Measurements from ENCODE around the gene EPB41L5. TPM values are rescaled to one million over a fixed set of nuclear protein-coding genes. Genes with fewer than 3 reads are reported as not detected.
A peak's percentile ranks its signal among the peaks of the same experiment; 100 is the strongest.

EPB41L5 gene
- total RNA-seq, 1 experiment from 2014 or later = 34.9 TPM

DNA sequence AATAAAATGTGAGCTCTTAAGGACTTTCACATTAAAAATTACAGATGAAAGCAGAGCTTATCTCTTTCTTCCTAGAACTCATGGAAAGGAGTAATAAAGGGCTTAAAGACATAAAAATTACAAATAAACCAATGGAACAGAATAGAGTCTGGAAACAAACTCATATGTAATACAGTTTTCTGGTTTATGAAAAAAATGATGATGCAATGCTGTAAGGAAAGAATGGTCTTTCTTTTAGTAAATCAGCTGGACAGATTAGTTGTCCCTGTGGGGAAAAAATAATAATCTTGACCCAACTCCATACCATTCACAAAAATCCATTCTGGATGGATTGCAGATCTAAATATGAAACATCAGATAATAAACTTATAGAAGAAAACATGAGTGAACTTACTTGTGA lies 156.1 kb downstream of the EPB41L5 start (continued):
- TF ChIP-seq, protein P1, sequence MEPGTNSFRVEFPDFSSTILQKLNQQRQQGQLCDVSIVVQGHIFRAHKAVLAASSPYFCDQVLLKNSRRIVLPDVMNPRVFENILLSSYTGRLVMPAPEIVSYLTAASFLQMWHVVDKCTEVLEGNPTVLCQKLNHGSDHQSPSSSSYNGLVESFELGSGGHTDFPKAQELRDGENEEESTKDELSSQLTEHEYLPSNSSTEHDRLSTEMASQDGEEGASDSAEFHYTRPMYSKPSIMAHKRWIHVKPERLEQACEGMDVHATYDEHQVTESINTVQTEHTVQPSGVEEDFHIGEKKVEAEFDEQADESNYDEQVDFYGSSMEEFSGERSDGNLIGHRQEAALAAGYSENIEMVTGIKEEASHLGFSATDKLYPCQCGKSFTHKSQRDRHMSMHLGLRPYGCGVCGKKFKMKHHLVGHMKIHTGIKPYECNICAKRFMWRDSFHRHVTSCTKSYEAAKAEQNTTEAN (CRISPR knock-in tag; IDR thresholded peaks at IDR 0.05) = no peak
- no peak for TF ChIP-seq ZNF416 (CRISPR knock-in tag; IDR thresholded peaks at IDR 0.05)
- no peak for TF ChIP-seq PRRX2 (CRISPR knock-in tag; IDR thresholded peaks at IDR 0.05)
- no peak for TF ChIP-seq FOXJ3 (CRISPR knock-in tag; IDR thresholded peaks at IDR 0.05; ENCODE audit: borderline replicate concordance)
- TF ChIP-seq, protein P2, sequence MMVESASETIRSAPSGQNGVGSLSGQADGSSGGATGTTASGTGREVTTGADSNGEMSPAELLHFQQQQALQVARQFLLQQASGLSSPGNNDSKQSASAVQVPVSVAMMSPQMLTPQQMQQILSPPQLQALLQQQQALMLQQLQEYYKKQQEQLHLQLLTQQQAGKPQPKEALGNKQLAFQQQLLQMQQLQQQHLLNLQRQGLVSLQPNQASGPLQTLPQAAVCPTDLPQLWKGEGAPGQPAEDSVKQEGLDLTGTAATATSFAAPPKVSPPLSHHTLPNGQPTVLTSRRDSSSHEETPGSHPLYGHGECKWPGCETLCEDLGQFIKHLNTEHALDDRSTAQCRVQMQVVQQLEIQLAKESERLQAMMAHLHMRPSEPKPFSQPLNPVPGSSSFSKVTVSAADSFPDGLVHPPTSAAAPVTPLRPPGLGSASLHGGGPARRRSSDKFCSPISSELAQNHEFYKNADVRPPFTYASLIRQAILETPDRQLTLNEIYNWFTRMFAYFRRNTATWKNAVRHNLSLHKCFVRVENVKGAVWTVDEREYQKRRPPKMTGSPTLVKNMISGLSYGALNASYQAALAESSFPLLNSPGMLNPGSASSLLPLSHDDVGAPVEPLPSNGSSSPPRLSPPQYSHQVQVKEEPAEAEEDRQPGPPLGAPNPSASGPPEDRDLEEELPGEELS (CRISPR knock-in tag; IDR thresholded peaks at IDR 0.05) = no peak
- TF ChIP-seq ARID4B (CRISPR knock-in tag; IDR thresholded peaks at IDR 0.05; ENCODE audit: borderline replicate concordance) = no peak
- TF ChIP-seq ATF6 (CRISPR knock-in tag; IDR thresholded peaks at IDR 0.05) = no peak
- no peak for TF ChIP-seq ZNF219 (CRISPR knock-in tag; IDR thresholded peaks at IDR 0.05; ENCODE audit: borderline replicate concordance)
- TF ChIP-seq USF2 (CRISPR knock-in tag; IDR thresholded peaks at IDR 0.05) = no peak
- TF ChIP-seq ZNF232 (CRISPR knock-in tag; IDR thresholded peaks at IDR 0.05) = no peak

GRCh38 chr2:120174963-120175581 lies 162.2 kb downstream of the EPB41L5 start:
- Mint-ChIP-seq H3K4me3 (no peak overlapping the region), H3K36me3 (peaks cover 3% of the 10 kb centered on the region; the same call in 1 of the 2 replicates), H3K27me3 (ENCODE audit: low read depth) (no peaks in the 10 kb centered on the region), H3K27ac (no peak overlapping the region), H3K9me3 (no peaks in the 10 kb centered on the region), H3K4me1 (peaks cover 28% of the 10 kb centered on the region)
- CTCF ChIA-PET = interaction anchor here (0.6 to 2.6 kb wide), 63 partner anchors 8 to 700 kb away, joined by 3 to 32 read pairs (median 4); partner anchors contain the start of genes EPB41L5, TMEM177 and TMEM185B
- DNase-seq (ENCODE audit: low spot score) (no peak), ATAC-seq (peak; percentile 25; the same call in 1 of the 2 replicates)
- TF ChIP-seq, protein P3, sequence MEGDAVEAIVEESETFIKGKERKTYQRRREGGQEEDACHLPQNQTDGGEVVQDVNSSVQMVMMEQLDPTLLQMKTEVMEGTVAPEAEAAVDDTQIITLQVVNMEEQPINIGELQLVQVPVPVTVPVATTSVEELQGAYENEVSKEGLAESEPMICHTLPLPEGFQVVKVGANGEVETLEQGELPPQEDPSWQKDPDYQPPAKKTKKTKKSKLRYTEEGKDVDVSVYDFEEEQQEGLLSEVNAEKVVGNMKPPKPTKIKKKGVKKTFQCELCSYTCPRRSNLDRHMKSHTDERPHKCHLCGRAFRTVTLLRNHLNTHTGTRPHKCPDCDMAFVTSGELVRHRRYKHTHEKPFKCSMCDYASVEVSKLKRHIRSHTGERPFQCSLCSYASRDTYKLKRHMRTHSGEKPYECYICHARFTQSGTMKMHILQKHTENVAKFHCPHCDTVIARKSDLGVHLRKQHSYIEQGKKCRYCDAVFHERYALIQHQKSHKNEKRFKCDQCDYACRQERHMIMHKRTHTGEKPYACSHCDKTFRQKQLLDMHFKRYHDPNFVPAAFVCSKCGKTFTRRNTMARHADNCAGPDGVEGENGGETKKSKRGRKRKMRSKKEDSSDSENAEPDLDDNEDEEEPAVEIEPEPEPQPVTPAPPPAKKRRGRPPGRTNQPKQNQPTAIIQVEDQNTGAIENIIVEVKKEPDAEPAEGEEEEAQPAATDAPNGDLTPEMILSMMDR (IDR thresholded peaks at IDR 0.05) = peak; percentile 74
- TF ChIP-seq ZNF121 (CRISPR knock-in tag; IDR thresholded peaks at IDR 0.05) = no peak
- POLR2A ChIA-PET = interaction anchor here (0.5 to 1.3 kb wide), 3 partner anchors 162 to 605 kb away, joined by 3 to 6 read pairs (median 3); partner anchors contain the start of gene EPB41L5
